A549 treated with AZD9567 at 1 μM for 4 hours (cell line): Measurements from ENCODE around the gene SLX1B. TPM values are rescaled to one million over a fixed set of nuclear protein-coding genes. Genes with fewer than 3 reads are reported as not detected.

Experiments used
- total RNA-seq: library from RNA; stranded (reverse); fragments of 200-300 nt; extraction: Qiagen RNA extraction; gene quantifications from 5 replicates; pipeline ENCODE4 v1.2.3, GENCODE V29; 2022; ENCODE audit not compliant: insufficient read depth

The SLX1B gene
- total RNA-seq = 64.6 to 95.3 TPM (median 82.5 TPM) in 5 replicates

DNA sequence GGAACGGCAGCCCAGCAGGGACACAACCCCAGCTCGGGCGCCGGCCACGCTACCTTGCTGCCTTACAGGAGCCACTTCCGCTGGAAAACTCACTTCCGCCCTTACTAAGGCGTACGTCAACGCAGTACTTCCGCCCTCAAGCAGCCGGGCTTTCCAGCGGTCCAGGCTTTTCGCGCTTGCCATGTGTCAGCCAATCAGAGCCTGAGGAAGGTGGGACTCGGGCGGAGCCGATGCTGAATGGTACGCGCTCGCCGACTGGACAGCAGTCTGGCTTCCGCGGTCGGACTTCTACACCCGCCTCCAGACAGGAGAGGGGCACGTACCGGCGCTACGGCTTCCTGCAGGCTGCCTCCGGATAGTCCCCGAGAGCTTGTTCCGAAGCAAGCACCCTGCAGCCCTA lies at the start of gene SLX1B, which contains the start of gene BOLA2:
TSS of gene SLX1B (plus strand) at position 265 of the 400 bp plus-strand sequence.
TSS of gene BOLA2 (minus strand) at position 83 of the 400 bp plus-strand sequence. CDS start 98 bp downstream, outside the sequence.

DNA sequence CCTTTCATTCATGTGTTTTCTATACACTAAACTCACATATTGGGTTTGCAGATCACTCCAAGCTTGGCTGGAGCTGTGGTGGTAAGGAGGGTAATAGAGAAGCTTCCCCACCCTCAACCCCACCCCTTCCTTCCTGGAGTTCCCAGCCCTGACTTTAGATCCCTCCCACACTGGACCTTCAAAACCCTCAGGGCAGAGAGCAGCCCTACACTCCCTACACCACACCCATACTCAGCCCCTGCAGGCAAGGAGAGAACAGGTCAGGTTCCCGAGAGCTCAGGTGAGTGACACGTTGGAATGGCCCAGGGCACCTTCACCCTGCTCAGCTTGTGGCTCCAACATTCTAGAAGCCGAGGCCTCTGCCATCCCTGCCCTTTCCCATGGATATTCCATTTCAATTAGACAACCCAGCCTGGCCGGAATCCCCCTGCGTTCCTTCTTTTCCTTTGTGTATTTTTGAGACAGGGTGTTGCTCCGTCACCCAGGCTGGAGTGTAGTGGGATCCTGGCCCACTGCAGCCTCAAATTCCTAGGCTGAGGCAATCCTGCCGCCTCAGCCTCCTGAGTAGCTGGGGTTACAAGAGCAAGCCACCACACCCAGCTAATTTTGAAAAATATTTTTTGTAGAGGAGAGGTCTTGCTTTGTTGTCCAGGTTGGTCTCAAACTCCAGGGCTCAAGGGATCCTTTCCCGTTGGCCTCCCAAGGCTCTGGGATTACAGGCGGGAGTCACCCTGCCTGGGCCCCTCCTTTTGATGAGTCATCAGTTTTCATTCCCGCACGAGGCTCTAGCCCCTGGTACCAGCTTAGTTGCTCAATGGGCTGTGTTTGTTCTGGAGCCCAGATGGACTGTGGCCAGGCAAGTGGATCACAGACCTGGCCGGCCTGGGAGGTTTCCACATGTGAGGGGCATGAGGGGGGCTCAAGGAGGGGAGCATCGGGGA lies 5.6 kb downstream of the SLX1B start, which contains the start of gene SULT1A4:
TSS of gene SULT1A4 (plus strand) at position 208 of the 941 bp plus-strand sequence. CDS start 1,473 bp downstream, outside the sequence.

DNA sequence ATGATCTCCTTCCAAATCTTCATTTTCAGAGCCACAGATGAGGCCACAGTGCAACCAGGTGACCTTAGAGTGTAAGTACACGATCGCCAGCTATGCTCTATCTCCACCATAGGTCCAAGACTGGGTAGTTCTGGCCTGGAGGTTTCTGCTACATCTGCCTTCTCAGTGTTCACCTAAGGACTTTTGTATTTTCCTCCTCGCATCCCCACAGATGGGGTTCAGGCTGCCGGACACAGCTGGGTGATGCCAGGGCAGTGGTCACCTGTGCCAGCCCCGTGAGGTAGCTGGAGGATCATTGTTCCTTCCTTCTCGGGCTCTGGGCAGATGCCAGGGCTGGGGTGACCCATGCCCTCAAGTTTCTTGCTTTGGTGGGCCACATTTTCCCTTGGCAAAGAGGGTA lies 52.0 kb downstream of the SLX1B start, which contains the start of gene NPIPB12:
TSS of gene NPIPB12 (minus strand) at position 101 of the 400 bp plus-strand sequence.

Other genes with a start within 250 kb of the SLX1B start
- 1.4 to 2.6 TPM (median 1.7 TPM) in 5 replicates for gene NPIPB11, start 47.8 kb upstream of the SLX1B start, total RNA-seq
- gene BOLA2, start 182 bp upstream of the SLX1B start, total RNA-seq = 14.2 to 29.8 TPM (median 27.3 TPM) in 5 replicates
- 6.9 to 39.3 TPM (median 29.0 TPM) in 5 replicates for gene SULT1A4, start 5.4 kb downstream of the SLX1B start, total RNA-seq
- 29.9 to 42.1 TPM (median 32.5 TPM) in 5 replicates for gene NPIPB12, start 51.9 kb downstream of the SLX1B start, total RNA-seq
- gene SPN, start 208.7 kb downstream of the SLX1B start, total RNA-seq = 0.05 TPM in 1 of 5 replicates, not detected in the others
- gene QPRT, start 224.6 kb downstream of the SLX1B start, total RNA-seq = 0.59 to 1.3 TPM (median 1.1 TPM) in 4 of 5 replicates, not detected in the other